Kidney epithelial cell (primary cell): ENCODE data around the gene CCDC126. TPM values are rescaled to one million over a fixed set of nuclear protein-coding genes. Genes with fewer than 3 reads are reported as not detected.
"Not testable (repeated sequence)": the region's sequence is repeated elsewhere in the genome, so short reads cannot be mapped to it uniquely, and the experiment has no call there.

Experiments
- DNase-seq: peaks from one replicate; pipeline ENCODE4 v3.0.0-alpha.2; 2010; ENCODE audit warnings: low read depth
- H3K27me3 ChIP-seq: 2 replicates; pipeline ENCODE4 v1.6.0; 2011; ENCODE audit warnings: low read length; ENCODE audit not compliant: control insufficient read depth, insufficient read depth
- H3K36me3 ChIP-seq: 2 replicates; pipeline ENCODE4 v1.5.1; 2011; ENCODE audit warnings: low read length; ENCODE audit not compliant: control insufficient read depth, insufficient read depth
- H3K4me3 ChIP-seq: 2 replicates; pipeline ENCODE4 v1.5.1; 2011; ENCODE audit warnings: low read depth, mild to moderate bottlenecking, control low read depth, low read length
- total RNA-seq: library from RNA; depleted of rRNA; stranded (reverse); fragments of >200 nt; gene quantifications from 2 replicates; pipeline ENCODE4 v1.2.3, GENCODE V29; 2015
- TF ChIP-seq, protein P1 (sequence below): IDR thresholded peaks from 2 replicates; pipeline ENCODE4 v1.5.1; 2011; ENCODE audit warnings: mild to moderate bottlenecking, moderate library complexity, low read length, control low read depth, inconsistent platforms; ENCODE audit not compliant: insufficient read depth, poor library complexity, severe bottlenecking

CCDC126 gene
- total RNA-seq, 1 donor from 2014 or later: 14.2 TPM

DNA sequence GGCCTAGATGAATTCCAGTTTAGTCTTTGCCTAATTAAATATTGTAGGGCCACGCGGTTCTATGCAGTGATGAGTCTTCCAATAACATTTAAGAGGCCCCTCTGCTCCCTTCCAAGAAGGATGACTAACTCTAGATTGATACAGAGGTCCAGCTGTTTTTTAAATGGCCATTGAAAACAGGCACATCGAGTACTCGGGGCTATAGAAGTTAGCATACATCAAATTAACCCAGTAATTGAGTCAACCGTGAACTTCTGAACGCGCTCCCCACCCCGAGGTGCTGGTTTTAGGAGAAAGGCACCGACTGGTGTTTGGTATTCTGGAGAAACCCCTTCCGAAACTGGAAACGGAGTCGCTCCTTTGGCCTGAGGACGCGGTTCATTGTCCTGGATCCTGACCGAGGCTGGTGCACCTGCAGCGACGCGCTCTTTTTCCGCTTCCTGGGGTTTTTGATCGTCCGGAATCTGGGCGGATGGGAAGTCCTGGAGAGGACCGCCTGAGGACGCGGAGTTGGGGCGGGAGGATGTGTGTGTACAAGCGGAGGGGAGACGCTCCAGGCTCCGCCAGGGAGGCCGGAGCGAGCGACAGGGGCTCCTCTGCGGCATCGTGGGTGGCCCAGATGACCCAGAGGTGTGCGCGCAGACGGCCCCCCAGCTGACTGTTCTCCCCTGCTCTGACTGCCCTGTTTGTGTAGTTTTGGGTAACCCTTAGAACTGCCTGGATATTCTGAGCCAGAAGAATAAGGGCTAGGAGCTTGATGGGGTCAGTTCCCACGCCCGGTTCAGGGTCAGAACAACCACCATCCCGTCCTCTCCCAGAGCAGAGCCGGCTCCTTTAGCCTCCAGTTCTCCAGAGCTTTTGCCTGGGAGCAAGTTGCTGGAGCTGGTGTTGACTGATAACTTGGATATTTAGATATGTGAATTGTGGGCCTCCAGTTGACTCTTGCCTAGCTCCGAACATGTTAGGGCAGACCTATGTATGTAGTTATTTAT lies 83.5 kb downstream of the CCDC126 start:
- peak overlapping the region; percentile 63 for H3K4me3 ChIP-seq
- TF ChIP-seq, protein P1, sequence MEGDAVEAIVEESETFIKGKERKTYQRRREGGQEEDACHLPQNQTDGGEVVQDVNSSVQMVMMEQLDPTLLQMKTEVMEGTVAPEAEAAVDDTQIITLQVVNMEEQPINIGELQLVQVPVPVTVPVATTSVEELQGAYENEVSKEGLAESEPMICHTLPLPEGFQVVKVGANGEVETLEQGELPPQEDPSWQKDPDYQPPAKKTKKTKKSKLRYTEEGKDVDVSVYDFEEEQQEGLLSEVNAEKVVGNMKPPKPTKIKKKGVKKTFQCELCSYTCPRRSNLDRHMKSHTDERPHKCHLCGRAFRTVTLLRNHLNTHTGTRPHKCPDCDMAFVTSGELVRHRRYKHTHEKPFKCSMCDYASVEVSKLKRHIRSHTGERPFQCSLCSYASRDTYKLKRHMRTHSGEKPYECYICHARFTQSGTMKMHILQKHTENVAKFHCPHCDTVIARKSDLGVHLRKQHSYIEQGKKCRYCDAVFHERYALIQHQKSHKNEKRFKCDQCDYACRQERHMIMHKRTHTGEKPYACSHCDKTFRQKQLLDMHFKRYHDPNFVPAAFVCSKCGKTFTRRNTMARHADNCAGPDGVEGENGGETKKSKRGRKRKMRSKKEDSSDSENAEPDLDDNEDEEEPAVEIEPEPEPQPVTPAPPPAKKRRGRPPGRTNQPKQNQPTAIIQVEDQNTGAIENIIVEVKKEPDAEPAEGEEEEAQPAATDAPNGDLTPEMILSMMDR: no peak
- DNase-seq: peak; percentile 53
- no peaks in the 10 kb centered on the region for H3K27me3 ChIP-seq
- H3K36me3 ChIP-seq: no peaks in the 10 kb centered on the region

DNA sequence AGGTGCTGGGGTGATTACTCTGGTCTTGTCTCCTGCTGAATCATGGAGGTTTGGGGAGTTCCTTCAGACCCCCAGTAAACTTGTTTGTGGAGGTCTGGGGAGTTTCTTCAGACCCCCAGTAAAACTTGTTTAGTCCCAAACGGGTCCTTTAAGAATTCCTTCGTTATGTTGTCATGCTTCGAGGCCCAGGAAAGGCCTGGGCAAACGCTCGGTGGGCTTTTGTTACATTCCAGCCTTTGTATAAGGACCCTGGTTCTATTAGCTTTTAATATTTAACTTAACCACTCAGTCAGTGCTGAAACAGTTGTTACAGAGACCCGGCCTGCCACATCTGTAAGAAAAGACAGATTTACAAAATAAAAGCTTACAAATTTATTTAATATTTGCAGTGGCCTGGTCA lies 86.9 kb downstream of the CCDC126 start:
- DNase-seq, H3K4me3 ChIP-seq: not testable (repeated sequence)

DNA sequence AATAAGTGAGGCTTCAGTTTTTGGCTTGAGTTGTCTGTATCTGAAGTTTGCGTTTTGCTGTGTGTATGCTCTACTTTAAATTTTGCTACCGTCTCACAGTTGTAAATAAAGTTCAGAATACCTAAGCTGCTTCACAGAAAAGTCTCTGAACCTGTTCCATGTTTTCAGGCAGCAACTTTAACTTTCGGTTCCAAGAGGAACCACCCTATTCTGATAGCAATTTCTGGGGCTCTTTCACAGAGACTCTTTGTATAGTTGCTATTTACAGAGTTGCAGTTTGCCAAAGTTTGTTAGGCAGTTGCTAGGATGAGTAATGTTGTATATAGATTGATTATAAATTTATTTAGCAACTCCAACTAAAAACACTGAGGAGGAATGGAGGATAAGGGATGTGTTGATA lies 88.5 kb downstream of the CCDC126 start:
- TF ChIP-seq, protein P1: no peak
- no peaks in the 10 kb centered on the region for H3K27me3 ChIP-seq
- no peak overlapping the region for H3K4me3 ChIP-seq
- no peaks in the 10 kb centered on the region for H3K36me3 ChIP-seq
- no peak for DNase-seq

More for the DNA sequence above, 86.9 kb downstream of the CCDC126 start:
- not testable (repeated sequence) for H3K36me3 ChIP-seq, H3K27me3 ChIP-seq

DNA sequence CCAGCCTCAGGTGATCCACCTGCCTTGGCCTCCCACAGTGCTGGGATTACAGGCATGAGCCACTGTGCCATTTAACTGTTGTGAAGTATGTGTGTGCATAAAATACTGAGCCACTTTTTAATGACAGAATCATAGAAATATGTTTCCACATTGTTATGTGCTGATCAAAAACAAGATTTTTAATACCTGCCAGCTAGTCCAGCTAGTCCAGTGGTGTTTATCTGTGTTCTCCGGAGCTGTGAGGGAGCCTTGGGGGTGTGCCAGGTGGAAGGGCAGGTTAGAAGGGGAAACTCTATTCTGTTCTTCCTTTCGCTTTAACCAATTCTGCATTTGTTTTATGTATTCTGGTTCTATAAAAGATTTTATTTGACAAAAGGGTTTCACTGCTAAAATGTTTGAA lies 89.8 kb downstream of the CCDC126 start:
- no peak overlapping the region for H3K4me3 ChIP-seq
- H3K27me3 ChIP-seq: no peaks in the 10 kb centered on the region
- TF ChIP-seq, protein P1: no peak
- no peak for DNase-seq
- no peaks in the 10 kb centered on the region for H3K36me3 ChIP-seq

DNA sequence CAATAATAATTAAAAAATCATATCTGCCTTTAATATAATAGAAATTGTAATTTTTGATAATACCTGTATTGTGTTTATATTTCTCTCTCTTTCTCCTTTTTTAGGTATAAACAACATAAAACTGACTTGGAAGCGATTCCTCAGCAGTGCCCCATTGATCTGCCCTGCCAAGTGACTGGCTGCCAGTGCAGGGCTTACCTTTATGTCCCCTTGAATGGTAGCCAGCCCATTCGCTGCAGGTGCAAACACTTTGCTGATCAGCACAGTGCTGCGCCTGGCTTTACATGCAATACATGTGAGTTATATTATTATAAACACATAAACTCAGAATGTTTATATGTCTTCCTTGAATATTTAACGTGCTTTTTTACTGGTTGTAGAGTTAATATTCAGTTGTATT lies 92.0 kb downstream of the CCDC126 start:
- TF ChIP-seq, protein P1: no peak
- Histone ChIP-seq H3K4me3 (no peak overlapping the region), H3K36me3 (no peaks in the 10 kb centered on the region), H3K27me3 (no peaks in the 10 kb centered on the region)
- DNase-seq: no peak

DNA sequence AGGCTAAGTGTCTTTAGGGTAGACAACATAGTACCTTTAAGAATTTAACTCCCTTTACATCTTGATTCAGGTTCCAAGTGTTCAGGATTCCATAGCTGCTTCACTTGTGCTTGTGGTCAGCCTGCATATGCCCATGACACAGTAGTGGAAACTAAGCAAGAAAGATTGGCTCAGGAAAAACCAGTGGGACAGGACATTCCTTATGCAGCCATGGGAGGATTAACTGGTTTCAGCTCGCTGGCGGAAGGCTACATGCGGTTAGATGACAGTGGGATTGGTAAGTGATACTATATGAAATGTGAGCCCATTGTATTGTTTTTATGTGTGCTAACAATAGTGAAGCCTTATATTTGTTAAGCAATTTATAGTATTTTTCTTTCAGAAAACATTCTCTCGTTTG lies 94.1 kb downstream of the CCDC126 start:
- H3K4me3 ChIP-seq: no peak overlapping the region
- H3K27me3 ChIP-seq: no peaks in the 10 kb centered on the region
- DNase-seq: no peak
- no peaks in the 10 kb centered on the region for H3K36me3 ChIP-seq
- TF ChIP-seq, protein P1: no peak
